Measurements from ENCODE around the gene TMEM121.

TMEM121 gene

DNA sequence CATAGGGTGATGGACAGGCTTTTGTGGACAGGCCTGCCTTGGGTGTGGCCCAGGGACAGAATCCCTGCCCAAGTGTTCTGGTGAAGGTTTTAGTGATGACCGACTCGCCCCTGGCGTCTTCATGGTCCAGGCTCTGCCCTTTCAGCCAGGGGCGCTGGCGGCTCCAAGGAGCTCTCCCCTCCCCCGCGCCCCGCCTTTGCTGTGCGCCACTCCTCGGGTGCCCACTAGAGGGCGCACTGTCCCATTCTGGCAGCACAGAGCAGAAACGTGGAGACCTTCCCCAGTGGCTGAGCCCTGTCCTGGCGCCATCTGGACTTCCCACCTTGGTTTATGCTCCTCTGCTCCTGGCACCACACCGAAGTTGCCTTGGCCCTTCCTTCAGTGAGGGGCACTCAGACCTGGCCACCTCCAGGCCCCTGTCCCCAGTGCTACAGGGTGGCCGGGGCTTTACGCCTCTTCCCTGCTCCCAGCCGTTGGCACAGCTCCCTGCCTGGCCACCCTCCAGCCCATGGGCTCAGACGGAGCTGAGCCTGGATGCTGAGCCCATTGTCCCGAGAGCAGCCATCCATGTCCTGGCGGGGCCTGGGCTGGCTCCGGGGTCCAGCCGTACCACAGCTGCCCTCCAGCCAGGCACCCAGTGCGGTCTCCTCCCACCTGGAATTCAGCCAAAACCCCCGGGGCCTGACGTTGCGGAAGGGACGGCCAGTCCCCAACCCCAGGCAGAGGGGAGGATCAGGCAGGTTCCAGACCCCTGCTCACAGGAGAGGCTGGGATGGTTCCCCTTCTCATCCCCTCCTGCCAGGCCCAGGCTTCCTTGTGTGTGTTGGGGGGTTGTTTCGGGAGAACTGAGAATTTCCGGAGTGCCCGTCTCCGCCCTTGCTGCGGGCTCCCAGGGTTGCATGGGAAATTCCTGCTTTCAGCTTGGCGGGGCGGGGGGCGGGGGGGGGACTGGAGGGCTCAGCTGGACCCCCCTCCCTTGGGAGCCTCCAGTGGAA is 45.3 kb upstream of the TMEM121 start:
- Histone ChIP-seq H3K4me2 (peak overlapping the region; percentile 96 to 100 (median 100)), H3K27ac (peak overlapping the region; percentile 75 to 98 (median 86)), H4K20me1 (peaks cover 0 to 65% (median 25%) of the 10 kb centered on the region in 11 experiments; a peak in 15 of 22 replicates), H3K9ac (peak overlapping the region; percentile 73 to 90 (median 78)), H3K4me1 (peaks cover 53 to 86% (median 81%) of the 10 kb centered on the region in 10 experiments), H3K9me3 (replicated peaks in 1 of 11) (peaks cover 0 to 6% (median 0%) of the 10 kb centered on the region in 11 experiments; a peak in 2 of 22 replicates), H3K27me3 (peaks cover 43 to 62% (median 57%) of the 10 kb centered on the region in 11 experiments), H3K4me3 (peak overlapping the region; percentile 45 to 69 (median 55)), H3K36me3 (no peaks in the 10 kb centered on the region)
- no peak for TF ChIP-seq Cebpa-rat (IDR thresholded peaks at IDR 0.05)

DNA sequence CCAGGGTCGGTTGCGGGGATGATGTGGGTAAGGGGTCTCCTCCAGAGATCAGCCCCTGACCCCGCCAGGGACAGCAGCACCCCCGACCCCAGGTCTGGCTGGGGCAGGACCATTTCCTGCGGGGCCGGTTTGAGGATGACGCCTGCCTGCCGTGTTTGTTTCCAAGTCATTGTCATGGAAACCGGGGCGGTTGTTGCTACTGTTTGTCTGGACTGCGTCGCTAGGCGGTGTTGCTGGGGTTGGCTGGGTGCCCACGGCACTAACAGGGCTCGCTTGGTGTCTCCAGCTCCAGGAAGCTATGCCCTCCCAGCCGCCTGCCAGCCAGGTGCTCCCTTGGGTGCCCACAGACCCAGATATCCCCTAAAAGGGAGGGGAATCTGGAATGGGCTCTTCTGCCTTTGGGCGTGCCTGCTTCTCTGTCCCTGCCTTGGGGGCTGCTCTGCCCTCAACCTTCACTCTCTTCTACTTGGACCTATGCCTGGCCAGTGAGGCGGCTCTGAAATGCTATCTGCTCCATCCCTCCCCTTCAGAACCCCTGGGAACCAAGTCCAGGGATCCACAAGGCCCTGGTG is 44.4 kb upstream of the TMEM121 start:
- Histone ChIP-seq H3K4me1 (peaks cover 53 to 86% (median 81%) of the 10 kb centered on the region in 10 experiments), H3K4me3 (peak overlapping the region in 8 of 10 experiments; percentile 40 to 69 (median 55); a peak in 11 of 20 replicates), H3K9ac (peak overlapping the region; percentile 55 to 90 (median 76)), H3K27ac (peak overlapping the region; percentile 58 to 98 (median 86); a peak in 21 of 22 replicates), H4K20me1 (peaks cover 0 to 63% (median 20%) of the 10 kb centered on the region in 11 experiments; a peak in 16 of 22 replicates), H3K4me2 (peak overlapping the region; percentile 96 to 100 (median 100)), H3K36me3 (no peaks in the 10 kb centered on the region), H3K9me3 (replicated peaks in 1 of 11) (peaks cover 0 to 5% (median 0%) of the 10 kb centered on the region in 11 experiments; a peak in 2 of 22 replicates), H3K27me3 (peaks cover 43 to 62% (median 57%) of the 10 kb centered on the region in 11 experiments)
- TF ChIP-seq Cebpa-rat (IDR thresholded peaks at IDR 0.05), result no peak

DNA sequence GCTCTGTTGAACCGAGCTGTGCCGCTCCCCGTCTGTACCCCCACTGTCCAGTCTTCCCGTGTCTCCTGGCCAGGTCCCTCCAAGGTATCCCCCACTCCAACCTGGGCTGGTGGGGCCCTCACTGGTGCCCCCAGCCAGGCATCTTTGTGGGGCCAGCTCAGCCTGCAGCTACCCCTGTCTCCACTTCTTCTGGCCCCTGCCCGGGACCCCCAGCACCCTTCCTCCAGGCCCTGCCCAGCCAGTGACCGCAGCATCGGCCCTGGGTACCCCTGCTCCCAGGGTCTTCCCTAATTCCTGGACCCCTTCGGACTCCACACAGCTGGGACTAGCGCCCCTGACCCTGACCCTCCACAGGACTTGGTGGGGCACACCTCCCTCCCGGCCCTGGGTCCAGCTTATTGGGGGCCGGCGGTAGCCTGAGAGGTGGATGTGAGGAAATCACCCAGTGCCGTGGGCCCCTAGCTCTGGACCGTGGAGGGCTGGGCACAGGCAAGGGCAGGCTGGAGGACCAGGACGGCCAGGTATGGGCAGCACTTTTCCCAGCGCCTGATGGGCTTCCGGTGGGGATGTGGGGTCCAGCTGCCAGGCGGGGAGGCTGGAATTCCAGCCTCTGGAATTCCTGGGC is 43.8 kb upstream of the TMEM121 start:
- H3K36me3 ChIP-seq, result no peaks in the 10 kb centered on the region
- H3K27ac ChIP-seq, result peak overlapping the region; percentile 58 to 98 (median 86); a peak in 21 of 22 replicates
- peak overlapping the region; percentile 55 to 90 (median 76) for H3K9ac ChIP-seq
- H3K27me3 ChIP-seq, result peaks cover 44 to 62% (median 57%) of the 10 kb centered on the region in 11 experiments
- H3K4me3 ChIP-seq, result peak overlapping the region in 6 of 10 experiments; percentile 0 to 58 (median 46); a peak in 3 of 20 replicates
- H3K9me3 ChIP-seq (replicated peaks in 1 of 11), result no peaks in the 10 kb centered on the region
- no peak for TF ChIP-seq Cebpa-rat (IDR thresholded peaks at IDR 0.05)
- H4K20me1 ChIP-seq, result peaks cover 0 to 63% (median 20%) of the 10 kb centered on the region in 11 experiments; a peak in 16 of 22 replicates
- H3K4me1 ChIP-seq, result peaks cover 52 to 87% (median 82%) of the 10 kb centered on the region in 10 experiments
- H3K4me2 ChIP-seq, result peak overlapping the region; percentile 96 to 100 (median 100)

DNA sequence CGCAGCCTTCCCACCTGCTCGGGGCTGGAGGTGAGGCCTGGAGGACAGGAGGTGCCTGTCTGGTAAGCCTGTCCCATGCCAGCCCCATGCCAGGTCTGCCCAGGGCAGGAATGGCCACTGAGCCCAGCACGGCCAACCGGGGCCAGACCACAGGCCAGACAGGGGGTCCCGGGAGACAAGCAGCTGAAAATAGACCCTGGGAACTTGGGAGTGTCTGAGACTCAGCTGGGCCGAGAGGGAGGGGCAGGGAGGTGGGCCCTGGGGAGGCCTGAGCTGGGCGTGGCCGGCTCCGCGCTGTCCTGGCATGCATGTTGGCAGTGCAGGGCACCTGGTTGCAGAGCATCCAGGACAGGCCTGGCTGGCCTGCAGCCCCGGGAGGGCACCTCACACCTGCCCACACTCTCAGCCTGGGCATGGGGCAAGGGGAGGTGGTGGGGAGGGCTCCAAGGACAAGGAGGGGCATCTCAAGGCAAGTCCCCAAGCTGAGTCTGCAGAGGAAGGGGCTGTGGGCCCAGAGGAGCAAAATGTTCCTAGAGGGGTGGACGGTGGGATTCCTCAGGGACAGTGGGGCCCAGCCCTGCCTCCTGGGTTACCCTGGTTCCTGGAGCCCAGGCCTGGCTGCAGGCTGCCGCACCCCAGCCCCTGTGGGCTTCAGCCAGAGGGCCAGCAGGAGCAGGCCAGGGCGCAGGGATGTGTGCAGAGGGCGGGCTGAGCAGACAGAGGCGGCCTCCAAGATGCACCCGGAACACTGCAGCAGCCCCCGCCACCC is 42.9 kb upstream of the TMEM121 start:
- Histone ChIP-seq H3K27ac (peak overlapping the region in 10 of 11 experiments; percentile 58 to 98 (median 86); a peak in 13 of 22 replicates), H3K4me2 (peak overlapping the region in 10 of 11 experiments; percentile 96 to 100 (median 100); a peak in 20 of 22 replicates), H4K20me1 (peaks cover 0 to 60% (median 17%) of the 10 kb centered on the region in 11 experiments; a peak in 15 of 22 replicates), H3K27me3 (peaks cover 41 to 61% (median 56%) of the 10 kb centered on the region in 11 experiments), H3K36me3 (no peaks in the 10 kb centered on the region; a peak in 1 of 22 replicates), H3K9me3 (replicated peaks in 1 of 11) (no peaks in the 10 kb centered on the region), H3K4me1 (peaks cover 59 to 90% (median 87%) of the 10 kb centered on the region in 10 experiments), H3K4me3 (peak overlapping the region in 1 of 10 experiments; percentile 22; a peak in 2 of 20 replicates), H3K9ac (peak overlapping the region; percentile 55 to 90 (median 76); a peak in 12 of 22 replicates)
- TF ChIP-seq Cebpa-rat (IDR thresholded peaks at IDR 0.05), result no peak

DNA sequence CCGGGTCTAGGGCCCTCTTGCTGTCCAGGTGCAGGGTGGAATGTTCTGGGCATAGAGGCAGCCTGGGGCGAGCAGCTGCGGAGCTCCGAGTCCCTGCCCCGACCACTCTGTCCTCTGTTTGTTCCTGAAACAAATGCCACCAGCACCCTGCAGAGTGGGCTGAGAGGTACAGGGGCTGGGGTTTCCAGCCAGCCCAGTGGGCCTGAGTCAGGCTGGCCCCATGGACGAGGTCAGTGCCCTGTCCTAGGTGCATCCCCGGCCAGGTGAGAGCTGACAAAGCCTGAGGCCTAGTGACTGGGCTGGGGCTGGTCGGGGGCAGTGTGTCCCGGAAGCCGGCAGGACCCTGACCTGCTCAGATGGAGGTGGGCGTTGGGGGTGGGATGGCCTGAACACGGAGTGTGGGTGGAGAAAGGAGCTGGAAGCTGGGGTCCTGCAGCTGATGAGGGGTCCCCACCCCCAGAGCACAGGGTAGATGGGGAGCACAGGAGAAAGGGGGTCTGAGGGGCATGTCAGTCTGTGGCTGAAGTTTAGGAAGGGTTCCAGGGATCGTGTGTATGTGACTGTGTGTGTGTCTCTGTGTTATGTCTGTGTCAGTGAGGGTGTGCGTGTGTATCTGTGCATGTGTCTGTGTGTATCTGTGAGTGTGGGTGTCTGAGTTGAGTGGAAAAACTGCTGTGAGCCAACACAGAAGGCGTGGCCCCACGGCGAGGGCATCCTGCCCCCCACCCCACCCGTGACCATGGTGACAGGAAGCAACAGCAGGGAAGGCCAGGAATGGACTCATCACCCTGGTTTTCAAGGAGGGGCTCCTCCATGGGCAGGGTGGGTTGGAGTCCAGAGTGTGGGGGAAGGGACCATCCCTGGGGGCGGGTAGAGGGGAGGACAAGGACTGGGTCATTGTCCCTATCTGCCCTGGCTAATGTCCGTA is 42.0 kb upstream of the TMEM121 start:
- H3K27me3 ChIP-seq, result peaks cover 38 to 56% (median 51%) of the 10 kb centered on the region in 11 experiments
- peaks cover 67 to 98% (median 96%) of the 10 kb centered on the region in 10 experiments for H3K4me1 ChIP-seq
- no peaks in the 10 kb centered on the region; a peak in 1 of 22 replicates for H3K36me3 ChIP-seq
- peaks cover 0 to 66% (median 23%) of the 10 kb centered on the region in 11 experiments; a peak in 15 of 22 replicates for H4K20me1 ChIP-seq
- no peaks in the 10 kb centered on the region for H3K9me3 ChIP-seq (replicated peaks in 1 of 11)
- peak overlapping the region in 4 of 11 experiments; percentile 9 to 82 (median 76); a peak in 4 of 22 replicates for H3K9ac ChIP-seq
- H3K4me2 ChIP-seq, result peak overlapping the region in 9 of 11 experiments; percentile 97 to 100 (median 100); a peak in 20 of 22 replicates
- peak overlapping the region in 1 of 11 experiments; percentile 98; a peak in 4 of 22 replicates for H3K27ac ChIP-seq
- peak overlapping the region in 1 of 10 experiments; percentile 22; a peak in 1 of 20 replicates for H3K4me3 ChIP-seq
- no peak for TF ChIP-seq Cebpa-rat (IDR thresholded peaks at IDR 0.05)

DNA sequence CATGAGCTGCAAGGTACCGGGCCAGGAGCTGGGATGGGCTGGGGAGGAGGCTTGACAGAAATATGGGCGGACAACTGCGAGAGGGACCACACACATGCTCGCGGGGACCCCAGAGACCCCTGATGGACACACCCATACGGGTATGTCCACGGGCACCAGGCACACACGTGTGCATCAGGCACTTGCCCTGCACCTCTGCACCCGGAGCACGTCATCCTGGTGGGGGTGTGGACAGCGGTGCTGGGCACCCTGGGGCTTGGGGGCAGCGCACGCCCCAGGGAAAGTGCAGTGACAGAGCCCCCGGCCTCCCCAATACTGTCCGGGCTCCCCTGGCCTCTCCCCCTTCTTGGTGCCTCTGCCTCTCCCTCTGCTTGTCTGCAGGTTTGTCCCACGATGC is 41.4 kb upstream of the TMEM121 start:
- no peak for TF ChIP-seq Cebpa-rat (IDR thresholded peaks at IDR 0.05)
- Histone ChIP-seq H3K27ac (no peak overlapping the region; a peak in 1 of 22 replicates), H3K9ac (no peak overlapping the region; a peak in 1 of 22 replicates), H3K4me2 (peak overlapping the region in 10 of 11 experiments; percentile 6 to 100 (median 100); a peak in 16 of 22 replicates), H3K27me3 (peaks cover 32 to 49% (median 45%) of the 10 kb centered on the region in 11 experiments), H3K36me3 (no peaks in the 10 kb centered on the region; a peak in 1 of 22 replicates), H3K4me3 (no peak overlapping the region), H3K9me3 (replicated peaks in 1 of 11) (no peaks in the 10 kb centered on the region), H4K20me1 (peaks cover 0 to 61% (median 19%) of the 10 kb centered on the region in 11 experiments; a peak in 14 of 22 replicates), H3K4me1 (peaks cover 70 to 96% (median 94%) of the 10 kb centered on the region in 10 experiments)

Measured in BLaER1 treated with 17β-estradiol and CSF1 and Interleukin-3, amounts not matched to agents 10 nM and 100 nM (cell line).